GM18867 (cell line): ENCODE results near the gene DDX41.

ENCODE experiments used
- ATAC-seq: cut with Tn5 transposase; IDR thresholded peaks from one replicate; pipeline ENCODE4 v1.9.1; 2021; ENCODE audit warnings: mild to moderate bottlenecking, moderate library complexity; ENCODE audit not compliant: unreplicated experiment

DDX41 gene

DNA sequence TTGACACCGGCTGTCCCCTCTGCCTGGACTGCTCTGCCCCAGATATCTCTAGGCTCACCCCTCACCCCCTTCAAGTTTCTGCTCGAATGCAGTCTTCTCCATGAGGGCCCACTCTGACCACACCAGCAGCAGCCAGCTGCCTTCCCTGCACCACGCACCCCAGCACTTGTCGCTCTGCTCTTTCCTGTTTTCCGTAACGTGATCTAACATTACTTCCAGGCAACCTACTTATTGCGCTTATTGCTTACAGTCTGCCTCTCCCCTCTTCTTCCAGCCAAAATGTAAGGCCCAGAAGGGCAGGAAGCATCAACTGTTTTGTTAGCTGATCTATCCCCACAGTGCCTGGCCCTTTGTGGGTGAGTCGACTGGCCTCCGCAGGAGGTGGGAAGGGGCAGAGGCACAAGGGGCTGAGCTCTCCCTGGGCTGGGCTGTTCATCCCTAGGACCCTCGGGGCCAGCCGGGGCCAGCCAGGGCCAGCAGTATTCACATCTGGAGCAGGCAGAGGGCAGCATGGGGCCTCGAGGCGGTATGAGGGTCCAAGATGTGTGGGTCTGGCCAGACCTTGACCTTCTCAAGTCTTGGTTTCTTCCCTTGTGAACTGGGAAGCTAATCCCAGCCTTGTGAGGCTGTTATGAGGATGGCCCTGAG, 31.7 kb downstream of the DDX41 start:
- ATAC-seq: no peak

DNA sequence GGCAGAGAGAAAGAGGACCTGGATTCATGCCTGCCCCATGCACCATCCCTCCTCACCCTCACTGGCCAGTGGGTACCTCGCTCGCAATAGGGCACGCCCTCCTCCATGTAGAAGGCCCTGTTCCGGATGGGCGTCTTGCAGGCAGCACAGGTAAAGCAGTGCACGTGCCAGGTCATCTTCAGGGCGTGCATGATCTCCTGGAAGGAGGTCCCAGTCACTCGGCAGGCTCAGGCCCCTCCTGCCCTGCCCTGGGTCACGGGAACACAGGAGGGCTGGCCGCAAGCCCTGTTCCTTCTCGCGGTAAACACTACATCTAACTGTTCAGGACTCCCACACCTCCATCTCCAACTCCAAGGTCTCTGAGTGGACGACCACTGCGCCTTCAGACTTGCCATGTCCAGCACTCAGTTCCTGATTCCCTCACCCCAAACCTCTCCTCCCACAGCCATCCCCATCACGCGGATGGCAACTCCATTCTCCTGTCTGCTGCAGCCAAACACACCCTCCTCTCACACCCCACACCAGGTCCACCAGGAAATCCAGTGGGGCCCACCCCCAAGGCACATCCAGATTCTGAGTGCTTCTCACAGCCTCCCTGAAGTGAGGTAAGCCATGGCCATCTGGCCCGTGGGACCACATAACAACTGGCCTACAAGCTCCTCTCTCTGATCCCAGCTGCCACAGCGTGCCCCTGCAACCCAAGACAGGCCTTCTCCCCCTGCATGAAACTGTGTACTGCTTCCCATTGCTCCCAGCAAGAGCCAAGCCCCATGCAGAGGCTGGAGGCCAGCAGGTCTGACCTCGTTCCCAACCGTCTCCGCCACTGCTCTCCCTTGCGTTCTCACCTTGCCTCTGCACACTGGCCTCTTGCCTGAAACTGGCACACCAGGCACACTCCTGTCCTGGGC, 32.5 kb downstream of the DDX41 start:
- ATAC-seq: no peak

DNA sequence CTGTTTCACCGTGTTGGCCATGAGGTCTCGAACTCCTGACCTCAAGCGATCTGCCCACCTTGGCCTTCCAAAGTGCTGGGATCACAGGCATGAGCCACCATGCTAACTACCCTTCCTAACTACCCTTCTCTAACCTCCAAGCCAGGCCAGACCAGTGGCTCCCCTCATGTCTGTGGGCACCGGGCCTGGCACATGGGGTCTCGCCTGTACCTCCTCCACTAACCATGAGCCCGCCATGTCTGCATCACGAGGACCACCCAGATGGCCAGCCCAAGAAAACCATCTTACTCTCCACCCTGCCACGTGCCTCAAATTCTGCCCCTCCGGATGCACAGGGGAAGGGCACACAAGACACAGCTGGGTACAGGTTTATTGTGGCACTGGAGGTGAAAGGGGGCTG, 33.7 kb downstream of the DDX41 start:
- no peak for ATAC-seq

DNA sequence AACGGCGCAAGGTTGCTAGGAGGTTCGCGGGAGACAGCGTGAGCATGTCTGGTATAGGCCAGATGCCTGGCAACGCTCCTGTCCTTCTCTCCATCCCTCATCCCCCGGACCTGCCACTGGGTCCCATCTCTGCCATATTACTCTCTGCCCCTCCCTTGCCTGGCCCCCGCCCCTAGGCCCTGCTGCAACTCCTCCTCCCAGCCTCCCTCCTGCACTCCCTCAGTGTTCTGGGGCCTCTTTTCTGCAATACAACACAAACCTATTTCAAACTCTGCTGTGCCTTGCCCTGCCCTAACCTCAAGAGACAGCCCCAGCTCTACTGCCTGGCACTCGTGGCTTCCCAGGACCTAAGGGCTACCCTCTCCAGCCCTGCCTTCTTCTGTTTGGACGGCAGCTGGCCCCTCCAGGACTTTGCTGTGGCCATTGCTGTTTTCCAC, 34.4 kb downstream of the DDX41 start:
- no peak for ATAC-seq

DNA sequence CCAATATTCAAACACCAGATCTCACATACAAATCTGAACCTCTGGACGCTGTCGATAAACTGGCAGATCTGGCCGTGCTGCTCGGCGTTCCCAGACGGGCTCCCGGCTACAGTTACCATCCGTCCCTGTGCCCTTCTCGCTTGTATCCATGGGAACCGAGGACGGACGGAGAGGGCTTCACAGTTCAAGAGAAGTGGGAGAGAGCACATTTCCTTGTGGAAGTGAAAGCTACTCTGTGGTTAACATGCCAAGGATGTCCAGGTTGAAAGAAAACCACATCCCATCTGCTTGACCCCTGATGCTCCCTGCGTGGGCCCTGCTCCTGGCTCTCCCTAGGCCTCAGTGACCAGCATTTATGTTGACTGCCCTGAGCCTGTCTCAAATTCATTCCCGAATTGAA, 37.0 kb downstream of the DDX41 start:
- ATAC-seq: no peak

DNA sequence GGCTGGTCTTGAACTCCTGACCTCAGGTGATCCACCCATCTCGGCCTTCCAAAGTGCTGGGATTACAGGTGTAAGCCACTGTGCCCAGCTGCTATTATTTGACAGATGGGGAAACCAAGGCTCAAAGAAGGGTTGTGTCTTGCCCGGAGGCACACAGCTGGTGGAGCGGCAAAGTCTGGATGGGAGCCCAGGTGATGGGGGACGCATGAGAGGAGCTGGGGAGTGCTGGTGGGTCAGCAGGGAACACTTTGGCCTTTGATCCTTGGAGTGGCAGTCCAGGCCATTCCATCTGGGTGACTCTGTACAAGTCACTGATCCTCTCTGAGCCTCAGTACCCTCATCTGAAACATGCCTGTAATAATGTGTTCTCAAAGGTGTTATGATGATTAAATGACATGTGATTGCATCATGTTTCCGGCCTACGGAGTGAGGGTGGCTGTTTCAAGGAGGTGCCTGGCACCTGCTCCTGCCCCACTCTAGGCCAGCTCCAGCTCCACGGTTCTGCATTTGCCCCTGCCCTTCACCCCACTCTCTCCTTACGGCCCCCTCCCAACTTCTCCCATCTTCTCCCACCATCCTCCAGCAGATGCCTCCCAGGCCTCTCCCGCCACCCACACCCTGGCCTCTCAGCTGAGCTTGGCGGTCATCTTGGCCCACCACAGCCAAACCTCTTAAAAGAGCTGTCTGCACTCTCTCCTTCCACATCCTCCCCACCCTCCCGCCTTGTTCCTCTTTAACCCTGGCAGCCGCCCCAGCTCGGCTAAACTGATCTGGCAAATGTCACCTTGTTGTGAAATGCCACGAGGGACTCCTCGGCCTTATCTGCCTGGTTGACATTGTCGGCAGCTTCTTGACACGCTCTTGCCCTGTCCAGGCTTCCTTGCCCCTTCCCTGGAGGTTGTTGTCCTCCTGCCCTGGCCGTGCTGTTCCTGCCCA, 37.8 kb downstream of the DDX41 start:
- no peak for ATAC-seq

DNA sequence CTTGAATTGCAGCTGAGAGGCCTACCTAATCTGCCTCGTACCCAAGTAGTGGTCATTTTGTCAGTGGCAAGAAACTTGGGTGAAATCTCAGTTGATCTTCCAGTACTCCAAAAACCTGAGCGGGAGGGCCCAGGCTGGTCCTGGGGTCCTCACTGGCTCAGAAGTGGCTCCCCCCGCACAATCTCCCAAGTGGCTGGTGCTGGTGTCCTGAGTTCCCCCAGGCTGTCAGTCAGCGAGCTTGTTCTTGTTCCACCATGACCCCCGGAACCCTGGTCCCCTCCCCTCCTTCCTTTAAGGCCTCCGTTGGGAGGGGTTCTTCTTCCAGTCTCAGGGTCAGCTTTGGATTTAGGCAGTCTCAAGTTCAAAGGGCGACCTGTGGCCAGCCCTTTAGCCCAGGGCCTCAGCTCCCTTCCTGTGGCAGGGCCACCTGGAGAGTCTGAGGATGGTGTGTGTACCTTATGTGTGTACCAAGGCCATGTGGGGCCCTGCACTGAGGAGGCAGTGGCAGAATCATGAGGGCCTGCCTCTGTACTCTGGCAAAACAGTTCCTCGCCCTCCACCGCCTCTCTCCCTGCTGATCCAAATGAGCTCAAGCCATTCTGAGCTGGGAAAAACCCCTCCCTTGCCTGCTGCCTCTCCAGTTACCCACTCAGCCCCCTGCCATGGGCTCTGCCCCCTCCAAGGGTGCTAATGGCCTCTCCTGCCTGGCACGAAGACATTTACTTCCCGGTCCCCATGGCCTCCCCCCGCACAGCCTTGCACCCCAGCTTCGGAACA, 38.9 kb downstream of the DDX41 start:
- no peak for ATAC-seq

DNA sequence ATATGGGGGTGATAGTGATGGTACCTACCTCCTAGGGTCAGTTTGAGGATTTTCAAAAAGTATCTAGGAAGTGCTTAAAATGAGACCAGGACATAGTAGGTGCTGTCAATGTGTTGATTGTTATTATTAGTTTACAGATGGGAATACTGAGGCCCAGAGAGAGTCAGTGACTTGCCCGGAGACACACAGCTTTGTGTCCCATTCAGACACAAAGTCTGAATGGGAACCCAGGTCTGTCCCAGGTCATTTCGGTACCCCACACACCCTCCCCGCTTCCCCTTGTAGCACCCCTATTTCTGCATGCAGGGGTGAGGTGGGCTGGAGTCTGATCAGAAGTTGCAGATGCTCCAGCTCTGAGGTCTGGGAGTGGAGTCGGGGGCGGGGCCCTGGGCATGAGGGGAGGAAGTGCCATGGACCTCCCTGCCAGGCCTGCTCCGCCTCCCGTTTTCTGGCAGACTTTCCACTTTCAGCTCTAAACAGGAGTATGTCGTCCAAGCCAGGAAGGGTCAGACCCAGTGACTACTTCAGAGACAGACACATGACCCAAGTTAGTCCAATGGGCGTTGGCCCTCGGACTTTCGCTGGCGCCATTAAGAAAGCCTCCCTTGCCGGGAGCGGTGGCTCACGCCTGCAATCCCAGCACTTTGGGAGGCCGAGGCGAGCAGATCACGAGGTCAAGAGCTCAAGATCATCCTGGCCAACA, 40.1 kb downstream of the DDX41 start:
- no peak for ATAC-seq

DNA sequence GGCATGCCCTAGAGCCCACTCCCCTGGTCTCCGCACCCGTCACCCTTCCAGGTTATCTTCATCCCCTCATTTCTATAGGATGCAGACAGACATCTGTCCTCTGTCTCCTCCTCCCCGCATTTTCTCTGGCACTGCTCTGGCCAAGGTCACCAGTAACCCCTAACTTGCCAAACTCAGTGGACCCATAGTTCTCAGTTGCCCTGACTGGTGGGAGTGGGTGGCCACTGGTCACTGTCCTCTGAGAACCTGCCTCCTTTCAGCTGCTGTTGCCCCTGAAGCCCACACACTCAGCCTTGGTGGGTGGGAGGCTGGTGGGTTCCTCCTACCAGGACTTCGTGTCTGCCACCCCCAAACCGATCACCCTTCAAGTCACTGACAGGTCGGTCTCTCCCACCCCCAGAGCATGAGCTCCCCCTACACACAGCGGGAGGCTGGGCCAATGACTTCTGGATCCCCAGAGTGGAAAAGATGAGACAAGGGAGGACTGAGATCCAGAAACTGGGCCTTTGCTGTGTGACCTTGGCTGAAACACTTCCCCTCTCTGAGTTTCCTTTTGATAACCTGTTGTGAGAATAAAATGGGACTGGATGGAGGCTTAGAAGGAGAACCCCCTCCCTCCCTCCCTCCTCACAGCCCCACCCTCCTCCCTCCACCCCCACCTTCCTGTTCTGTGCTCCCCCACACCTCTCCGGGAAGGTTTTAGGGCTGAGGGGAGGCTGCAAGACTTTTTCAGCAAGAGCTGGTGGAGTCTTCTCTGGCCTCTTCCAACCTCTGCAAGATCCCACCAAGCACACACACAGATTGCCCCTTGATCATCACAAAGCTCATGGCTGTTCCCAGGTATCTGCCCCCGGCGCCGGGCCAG, 41.0 kb downstream of the DDX41 start:
- ATAC-seq: no peak

DNA sequence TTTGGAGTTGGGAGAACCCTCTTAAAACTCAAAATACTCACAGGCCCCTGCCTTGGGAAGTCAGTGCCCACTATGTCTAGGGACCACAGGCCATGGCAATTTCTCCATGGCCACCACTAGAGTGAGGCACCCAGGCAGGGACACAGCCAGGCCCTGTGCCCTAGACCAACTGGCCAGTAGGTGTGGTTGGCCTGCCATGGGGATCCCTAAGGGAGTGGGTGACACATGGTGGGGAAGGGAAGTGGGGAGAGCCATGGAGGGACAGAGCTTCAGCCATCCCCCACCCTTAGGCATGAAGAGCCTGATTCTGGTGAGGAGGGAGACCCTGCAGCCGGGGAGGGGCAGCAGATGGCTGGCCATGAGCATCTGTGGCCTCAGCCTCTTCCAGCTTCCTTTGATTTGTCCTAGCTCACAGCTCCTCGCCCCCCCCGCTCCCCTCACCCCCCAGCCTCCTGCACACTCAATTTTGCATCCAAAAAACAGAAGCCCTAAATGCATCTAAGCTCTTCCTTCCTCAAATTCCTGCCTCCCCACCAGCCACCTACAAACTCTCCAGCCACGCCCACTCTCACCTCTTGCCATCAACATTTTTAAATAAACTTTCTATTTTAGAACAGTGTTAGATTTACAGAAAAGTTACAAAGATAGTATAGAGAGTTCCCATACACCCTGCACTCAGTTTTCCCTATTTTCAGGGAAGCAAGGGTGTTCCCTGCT, 41.8 kb downstream of the DDX41 start:
- ATAC-seq: no peak

DNA sequence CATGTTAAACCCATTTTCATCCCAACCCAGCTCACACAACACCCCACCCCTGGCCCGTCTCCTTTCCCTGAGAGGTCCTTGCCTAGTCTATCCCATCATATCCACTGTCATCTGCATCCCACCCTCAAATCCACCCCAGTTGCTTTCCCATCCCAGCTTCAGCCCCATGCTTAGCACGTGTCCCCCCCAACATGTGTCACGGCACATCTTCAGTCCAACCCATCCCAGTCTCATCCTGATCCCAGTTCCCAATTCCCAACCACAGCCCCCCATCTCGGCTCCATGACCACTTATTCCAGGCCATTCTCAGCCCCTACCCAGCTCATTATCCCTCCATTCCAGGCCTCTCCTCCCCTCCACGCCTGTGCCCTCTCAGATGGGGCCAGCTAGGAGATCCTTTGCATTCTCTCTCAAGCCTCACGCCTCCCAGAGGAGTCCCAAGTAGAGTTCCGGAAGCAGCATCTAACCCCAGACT, 42.7 kb downstream of the DDX41 start:
- no peak for ATAC-seq

DNA sequence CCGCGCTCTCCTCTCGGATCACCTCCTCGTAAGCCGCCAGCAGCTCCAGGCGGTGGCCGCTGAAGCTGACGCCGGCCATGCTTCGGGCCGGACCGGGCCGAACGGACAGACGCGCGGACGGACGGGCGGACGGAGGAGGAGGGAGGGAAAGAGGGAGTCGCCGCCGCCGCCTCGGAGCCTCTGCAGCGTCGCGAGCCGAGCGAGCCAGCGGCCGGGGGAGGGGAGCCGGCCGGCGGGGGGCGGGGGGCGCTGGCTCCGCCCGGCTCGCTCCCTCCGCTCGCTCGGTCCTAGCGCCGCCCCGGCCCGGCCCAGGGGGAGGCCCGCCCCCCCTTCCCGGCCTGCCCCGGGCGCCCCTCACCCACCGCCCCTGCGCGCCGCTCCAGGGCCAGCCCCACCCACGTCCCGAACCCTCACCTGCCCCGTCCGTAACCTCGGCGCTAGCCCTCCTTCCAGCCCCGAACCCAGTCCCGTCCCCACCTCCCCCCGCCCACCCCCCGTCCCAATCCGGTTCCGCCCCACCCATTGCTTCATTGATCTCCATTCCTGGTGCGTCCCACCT, 43.2 kb downstream of the DDX41 start, which contains the start of gene DBN1:
TSS of gene DBN1 (minus strand) at position 192 of the 559 bp plus-strand sequence. CDS start at position 79, 113 bp downstream.
- ATAC-seq: peak; percentile 35

DNA sequence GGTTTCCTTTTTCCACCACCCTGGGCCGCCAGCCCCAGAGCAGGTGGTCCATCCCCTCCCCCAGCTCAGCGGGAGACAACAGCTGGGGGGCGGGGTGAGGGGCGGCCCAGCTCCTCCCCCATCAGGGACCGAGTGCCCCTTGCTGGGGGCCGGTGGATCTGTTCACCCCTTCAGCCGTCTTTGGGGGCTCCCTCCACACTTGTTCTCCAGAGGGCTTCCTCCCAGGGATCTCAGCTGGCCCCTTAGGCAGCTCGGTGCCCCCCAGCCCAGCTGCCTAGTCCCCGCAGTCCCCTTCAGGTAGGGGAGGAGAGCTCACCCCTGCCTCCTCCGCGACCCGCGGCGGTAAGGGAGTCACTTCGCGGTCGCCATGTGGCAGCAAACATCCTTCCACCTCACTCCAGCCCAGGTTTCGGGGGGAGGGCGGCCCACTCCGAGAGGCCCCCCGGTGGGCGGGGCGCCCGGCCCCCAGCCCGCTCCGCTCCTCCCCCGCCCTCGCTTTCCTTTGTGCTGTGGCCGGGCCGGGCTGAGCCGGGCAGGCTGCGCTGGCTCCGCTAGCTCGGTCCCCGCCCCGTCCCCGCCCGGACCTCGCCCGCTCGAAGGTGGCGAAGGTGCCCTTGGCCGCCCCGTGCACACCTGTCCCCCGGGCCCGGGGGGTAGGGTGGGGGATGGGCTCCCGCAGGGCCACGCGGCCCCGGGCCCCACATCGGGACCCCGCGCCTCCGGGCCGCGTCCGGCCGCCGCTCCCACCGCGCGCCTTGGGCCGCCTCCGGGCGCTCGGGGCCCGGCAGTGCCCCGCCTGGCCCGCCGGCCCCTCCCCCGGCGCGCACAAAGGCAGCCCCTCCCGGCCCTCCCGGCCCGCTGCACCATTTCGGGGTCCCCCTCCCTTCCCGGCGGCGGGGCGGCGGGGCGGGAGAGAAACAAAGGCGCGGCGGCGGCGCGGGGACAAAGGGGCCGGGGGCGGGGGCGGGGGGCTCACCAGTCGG, 44.0 kb downstream of the DDX41 start:
- peak; percentile 47 for ATAC-seq

DNA sequence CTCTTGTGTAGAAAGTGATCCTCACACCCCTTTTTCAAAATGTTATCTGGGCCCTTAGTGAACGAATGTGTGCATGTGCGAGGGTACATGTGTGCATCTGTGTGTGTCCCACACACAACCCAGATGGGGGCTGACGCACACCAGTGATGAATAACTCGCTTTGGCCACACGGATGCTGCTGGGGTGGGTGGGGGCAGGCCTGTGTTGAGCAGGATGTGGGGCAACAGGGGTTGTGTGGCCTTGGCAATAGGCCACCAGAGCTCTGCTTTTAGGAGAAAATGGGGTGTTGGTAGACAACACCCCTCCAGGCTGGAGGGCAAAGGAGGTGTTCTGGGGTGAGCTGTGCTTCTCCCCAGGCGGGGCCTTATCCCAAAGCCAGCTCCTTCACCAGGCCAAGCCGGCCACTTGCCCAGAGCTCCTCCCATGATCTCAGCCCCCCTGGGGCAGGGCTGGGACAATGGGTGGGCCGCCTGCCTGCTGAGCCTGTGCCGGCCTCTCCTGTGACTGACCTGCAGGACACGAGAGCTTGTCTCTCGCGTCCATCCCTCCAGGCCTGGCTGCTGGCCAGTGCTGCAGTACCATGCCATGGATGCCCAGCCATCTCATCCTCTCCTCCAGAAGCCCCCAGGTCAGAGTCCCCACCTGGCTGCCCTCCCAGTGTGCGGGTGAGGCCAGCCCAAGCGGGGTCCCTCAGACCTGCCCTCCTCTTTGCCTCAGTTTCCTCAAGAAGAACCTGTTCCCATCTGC, 45.0 kb downstream of the DDX41 start:
- no peak for ATAC-seq

DNA sequence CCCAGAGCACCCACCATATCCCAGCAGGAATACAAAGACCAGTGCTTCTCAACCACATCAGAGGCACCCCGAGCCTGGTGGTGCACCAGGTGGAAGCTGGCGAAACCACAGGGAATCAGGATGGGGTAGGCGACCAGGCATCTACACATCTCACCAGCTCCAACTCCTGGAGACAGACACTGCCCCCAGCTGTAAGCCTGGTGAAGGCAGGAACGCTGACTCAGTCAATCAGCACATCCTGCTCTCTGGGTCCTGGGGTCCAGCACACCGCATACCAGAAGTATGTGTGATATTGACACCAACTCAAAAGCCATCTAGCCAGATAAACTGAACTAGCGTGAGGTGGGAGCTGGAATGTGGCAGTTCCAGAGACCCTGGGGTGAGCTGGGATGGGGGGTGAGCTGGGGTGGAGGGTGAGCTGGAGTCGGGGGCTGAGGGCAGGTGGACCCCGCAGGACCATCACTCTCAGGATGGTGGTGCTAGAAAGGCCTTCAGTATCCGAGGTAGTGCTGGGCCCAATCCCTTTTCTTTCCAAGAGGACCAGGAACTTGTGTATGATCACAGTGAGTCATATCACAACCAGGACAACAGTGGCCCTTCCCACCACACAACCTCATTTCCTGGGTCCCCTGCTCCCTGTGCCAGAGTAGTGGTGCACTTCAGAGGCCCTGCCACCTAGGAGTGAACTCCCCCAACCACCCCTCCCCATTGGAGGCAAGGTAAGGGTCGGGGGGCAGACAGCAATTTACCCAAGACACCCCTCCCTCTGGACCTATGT, 45.8 kb downstream of the DDX41 start:
- no peak for ATAC-seq
